GM21423 (cell line): ENCODE data around the gene GALNT18.

ENCODE experiments used
- ATAC-seq: cut with Tn5 transposase; IDR thresholded peaks from one replicate; pipeline ENCODE4 v1.9.1; 2021; ENCODE audit warnings: mild to moderate bottlenecking, moderate library complexity; ENCODE audit not compliant: unreplicated experiment

Gene GALNT18

DNA sequence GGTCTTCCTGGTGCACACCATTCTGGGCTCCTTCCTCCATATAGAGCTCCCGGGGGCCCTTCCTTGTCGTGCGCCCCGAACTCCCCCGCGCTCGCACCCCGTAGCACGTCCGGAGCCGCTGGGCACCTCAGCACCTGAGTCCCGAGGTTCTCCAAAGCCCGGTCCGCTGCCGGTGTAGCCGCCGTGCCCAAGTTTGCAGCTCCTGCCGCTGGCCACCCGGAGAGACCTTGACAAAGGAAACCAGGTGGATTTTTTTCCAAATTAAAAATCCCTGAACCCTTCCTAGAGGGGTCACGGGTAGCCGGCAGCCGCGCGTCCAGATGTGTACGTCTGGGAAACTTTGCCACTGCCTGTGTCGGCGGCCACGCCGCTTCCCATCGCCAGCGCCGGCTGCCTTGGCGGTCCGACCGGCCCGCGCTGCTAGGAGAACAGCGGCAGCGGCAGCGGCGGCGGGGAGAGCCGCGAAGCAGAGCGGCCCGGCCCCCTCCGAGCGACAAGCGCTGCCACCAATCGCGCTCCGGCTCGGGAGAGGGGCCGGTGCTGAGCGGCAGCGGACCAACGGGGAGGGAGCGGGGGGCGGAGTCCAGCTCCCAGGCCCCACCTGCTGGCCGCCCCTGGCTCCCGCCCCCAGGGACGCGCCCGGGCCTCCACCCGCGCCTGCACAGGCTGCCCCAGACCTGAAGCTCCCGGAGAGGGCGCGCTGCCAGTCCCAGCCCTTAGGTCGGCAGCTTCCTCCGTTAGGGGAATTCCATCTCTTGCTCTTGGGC lies at the start of gene GALNT18:
GALNT18 (minus strand) TSS at position 433 of the 767 bp plus-strand sequence.
- ATAC-seq, result peak; percentile 95

DNA sequence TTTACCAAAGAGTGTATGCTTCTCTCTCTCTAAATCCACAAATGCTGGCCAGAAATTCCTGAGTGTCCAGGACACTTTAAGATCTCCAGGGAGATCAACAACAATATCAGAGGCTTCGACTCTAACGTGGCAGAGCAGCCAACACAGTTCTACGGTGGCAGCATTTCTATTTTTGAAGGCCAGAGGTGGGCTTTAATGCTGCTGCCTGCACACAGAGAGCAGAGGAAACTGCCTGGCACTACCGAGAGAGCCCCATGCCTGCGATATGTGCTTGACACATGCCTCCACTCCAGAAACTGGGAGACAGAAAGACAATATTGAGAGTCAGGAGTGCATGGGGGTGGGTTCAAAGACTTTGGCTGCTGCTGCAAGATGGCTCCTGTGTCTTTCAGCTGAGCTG lies 48.8 kb upstream of the GALNT18 start:
- no peak for ATAC-seq

DNA sequence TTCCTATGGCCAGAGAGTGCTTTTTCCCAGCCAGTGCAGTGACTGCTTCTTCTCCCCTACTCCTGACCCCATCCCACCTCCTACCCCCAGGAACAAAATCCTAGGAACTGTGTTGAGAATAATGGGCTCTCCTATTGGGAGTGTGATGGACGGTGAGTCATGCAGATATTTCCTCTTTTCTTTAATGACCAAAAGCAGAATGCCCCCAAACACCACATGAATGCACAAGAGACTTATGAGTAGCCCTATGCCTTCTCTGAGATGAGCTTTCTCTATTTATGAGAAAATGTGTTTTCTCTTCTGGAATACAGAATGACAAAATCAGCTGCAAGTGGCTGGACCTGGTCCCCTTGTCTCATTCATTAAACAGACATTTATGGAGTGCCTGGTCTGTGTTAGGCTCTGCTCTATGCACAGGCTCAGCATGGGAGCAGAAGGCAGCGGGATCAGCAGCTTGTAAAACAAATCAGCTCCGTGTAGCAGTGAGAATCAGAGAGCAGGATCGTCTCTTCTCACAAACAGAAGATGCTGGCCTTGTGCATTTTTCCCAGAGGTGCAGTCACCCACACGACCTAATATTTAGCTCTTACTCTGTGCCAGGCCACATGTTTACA lies 47.5 kb upstream of the GALNT18 start:
- ATAC-seq, result no peak

DNA sequence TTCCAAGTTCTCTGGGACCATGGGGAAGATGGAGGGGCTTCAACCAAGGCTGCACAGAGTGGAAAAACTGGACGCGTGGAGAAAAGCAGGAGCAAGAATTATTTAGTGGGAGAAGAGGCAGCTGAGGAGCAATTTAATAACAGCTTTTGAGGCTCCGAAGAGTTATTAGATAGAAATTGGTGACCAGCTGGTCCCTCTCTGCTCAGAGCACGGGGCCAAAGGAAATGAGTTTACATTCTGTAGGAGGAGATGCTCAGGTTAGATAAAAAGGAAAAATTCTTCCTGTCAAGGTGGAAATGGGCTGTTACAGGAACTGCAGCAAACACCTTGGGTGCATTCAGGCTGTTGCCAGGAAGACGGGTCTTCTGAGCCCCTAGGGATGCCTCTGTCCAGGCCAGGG lies 47.0 kb upstream of the GALNT18 start:
- ATAC-seq, result no peak

DNA sequence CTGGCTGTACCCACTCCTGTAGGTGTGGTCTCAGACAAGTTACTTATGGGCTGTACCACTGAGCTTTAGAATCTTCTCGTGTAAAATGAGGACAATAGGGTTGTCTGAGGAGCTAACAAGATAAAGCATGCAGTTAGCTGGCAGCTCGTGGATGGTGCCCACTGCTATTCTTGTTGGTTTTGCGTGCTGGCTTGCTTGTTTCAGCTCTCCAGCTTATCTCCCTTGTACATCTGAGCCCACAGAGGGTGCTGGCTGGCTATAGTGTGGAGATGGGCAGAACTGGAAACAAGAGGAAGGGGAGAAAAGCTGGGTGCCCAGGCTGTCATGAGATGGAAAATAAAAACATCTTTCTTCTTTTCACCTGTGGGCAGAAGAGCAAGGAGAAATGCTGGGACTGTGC lies 46.5 kb upstream of the GALNT18 start:
- no peak for ATAC-seq

DNA sequence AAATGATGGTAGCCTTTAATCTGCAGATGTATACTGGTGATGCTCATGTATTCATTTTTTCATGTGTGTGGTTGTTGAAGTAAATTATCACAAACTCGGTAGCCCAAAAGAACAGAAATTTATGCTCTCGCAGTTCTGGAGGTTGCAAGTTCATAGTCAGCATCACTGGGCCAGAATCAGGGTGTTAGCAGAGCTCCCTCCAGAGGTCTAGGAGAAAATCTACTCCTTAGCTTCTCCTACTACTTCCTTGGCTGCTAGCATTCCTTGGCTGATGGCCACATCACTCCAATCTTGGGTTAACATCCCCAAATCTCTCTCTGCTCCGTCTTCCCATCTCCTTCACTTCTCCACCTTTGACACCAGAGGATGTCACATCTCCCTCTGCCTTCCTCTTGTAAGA lies 45.3 kb upstream of the GALNT18 start:
- no peak for ATAC-seq

DNA sequence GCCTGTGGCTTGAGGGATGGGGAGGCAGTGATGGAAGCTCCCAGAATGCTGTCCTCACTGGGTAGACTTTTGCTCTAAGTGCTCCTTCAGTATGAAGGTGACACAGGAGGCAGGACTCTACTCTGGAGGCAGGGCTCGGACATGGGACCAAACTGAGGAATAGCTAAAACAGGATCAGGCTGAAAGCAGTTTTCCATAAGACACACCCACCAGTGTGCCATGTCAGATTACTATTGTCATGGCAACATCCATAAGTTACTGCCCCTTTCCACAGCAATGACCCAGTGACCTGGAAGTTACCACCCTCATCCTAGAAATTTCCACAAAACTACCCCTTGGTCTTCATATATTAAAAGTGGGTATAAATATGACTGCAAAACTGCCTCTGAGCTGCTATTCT lies 43.6 kb upstream of the GALNT18 start:
- no peak for ATAC-seq

DNA sequence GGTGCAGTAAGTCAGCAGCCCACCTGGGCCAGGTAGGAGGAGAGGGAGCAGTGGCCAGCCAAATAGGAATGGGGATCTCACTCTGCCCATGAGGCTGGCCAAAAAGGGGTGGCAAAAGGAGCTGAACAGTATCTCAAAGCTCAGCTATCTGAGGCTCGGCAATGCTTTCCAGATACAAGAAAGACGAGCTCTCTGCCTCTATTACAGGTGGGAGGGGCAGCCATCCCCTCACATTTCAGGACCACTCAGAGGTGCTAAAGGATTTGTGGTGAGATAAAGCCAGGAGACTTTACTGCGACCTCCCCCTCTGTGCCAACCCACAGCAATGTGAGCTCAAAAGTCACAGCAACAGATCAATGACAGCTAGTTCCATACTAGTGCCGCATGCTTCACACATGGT lies 42.1 kb upstream of the GALNT18 start:
- ATAC-seq, result no peak

DNA sequence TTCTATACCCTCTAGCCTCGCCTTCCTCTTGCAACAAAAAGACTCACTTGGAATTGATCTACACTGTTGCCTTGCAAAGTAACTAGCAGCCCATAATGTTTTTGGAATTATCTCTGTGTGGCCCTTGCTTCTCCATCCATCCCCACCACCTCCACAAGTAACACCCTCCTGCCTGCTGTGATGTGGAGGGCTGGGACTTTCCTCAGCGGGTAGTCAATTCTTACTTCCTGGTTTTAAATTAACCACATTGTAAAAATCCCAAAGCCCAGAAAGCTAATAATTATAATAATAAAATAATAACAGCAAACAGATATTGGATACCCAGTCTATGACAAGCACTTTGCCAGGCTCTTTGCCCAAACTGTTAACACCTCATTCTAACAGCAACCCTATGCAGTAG lies 40.8 kb upstream of the GALNT18 start:
- ATAC-seq, result no peak

DNA sequence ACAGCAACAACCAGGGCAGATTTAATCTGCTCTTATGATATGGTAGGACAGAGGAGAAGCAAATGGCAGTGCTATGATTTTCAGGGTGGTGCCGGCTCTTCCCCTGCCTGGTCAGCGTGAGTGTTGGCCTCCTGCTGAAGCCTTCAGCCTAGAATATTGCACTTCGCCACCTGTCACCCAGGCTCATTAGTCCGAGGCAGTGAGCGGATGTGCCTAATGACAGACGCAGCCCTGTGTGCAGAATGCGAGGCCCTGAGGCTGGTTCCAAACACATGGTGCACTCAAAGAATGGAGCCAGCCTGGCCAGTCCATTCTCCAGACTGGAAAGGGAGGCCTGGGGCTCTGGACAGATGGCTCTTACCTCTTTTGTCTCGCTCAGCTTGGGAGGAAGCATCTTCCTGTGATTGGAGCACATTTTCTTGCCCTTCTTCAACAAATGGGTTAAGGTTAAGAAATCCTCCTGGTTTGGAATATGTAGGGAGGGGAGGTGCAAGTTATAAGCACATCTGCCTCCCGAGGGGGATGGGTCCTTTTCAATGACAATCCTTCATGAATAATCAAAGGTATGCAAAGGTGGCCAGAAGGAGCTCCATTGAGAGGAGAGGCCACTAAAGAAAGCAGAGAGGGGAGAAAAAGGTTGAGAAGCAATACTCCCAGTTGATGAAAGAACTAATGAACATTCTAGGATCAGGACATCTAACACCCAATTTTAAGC lies 39.7 kb upstream of the GALNT18 start:
- ATAC-seq, result no peak

DNA sequence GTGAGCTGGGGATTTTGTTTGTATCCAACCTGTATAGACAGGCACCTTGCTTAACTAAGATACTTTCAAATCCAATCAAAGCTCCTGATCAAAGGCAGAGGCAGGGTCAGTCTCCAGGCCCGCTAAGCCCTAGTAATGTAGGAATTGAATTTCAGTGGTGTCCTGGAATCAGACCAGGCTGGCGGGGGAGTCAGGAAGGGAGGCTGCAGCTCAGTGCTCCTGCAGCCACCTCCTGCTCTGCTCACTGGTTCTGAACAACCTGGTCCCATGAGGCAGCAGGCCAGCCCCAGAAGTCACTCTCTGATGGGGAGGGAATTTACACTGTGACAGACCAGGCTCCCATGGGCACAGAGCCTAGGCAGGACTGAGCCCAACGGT lies 38.5 kb upstream of the GALNT18 start:
- ATAC-seq, result no peak

DNA sequence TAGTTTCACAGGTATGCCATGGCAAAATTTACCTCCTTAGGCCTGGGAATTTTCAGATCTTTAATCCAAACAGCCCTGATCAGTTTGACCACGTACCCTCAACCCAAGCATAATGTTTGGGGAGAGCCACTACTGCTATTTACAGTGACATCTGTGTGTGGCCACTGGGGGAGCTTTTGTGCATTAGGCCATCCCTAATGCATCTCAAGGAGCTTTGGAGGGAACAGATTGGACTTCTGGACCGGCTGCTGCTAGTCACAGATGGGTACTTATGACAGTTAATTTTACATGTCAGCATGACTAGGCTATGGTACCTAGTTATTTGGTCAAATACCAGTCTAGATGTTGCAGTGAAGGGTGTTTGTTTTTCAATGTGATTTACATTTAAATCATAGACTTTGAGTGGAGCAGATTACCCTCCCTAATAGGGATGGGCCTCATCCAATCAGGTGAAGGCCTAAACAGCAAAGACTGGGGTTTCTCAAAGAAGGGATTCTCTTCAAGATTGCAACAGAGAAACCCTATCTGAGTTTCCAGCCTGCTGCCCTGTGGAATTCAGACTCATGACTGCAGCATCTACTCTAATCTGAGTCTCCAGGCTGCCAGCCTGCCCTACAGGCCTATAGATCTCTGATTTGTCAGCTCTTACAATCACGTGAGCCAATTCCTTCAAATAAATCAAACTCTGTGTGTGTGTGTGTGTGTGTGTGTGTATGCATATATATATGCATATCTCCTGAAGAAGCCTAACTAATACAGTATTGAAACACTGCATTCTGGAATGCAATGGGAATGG lies 38.0 kb upstream of the GALNT18 start:
- ATAC-seq, result no peak

DNA sequence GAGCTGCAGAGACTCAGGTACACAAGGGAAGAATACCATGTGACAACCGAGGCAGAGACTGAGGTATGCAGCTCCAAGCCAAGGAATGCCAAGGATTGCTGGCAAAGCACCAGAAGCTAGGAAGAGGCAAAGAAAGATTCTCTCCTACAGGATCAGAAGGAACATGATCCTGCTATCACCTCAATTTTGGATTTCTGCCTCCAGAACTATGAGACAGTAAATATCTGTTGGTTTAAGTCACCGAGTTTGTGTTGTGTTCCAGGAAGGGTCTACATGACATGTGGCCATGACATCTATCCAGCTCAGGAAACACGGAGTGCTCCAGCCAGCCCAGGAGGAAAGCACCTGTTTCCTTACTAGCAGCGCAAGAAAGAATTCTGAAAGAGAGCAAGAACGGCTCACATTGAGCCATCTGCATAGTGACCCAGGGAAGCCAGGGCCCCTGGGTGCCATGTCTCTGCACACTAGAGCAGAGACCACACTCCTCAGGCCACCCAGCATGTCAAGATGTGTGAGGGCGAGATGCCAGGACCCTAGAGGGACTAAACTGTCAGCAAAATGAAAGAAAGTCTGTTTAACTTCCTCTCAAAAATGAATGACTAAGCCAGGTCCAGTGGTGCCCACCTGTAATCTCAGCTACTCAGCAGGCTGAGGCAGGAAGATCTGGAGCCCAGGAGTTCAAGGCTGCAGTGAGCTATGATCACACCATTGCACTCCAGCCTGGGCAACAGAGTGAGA lies 35.6 kb upstream of the GALNT18 start:
- ATAC-seq, result no peak

DNA sequence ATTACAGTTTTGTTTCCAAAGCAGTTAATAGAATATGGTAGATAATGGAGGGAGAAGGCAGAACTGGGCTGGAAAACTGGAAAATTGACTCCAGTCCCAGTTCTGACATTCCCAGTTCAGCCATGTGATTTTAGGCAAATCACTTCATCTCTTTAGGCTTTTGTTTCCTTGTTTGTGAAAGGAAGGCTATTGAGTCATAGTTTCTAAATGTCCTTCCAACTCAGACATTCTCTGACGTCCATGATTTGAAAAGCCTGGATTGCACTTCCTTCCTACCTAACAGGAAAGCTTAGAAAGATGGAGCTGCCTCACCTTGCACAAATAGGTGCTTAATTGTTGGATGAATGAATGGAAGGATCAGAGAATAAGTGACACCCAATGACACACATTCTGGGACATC lies 19.8 kb upstream of the GALNT18 start:
- no peak for ATAC-seq

DNA sequence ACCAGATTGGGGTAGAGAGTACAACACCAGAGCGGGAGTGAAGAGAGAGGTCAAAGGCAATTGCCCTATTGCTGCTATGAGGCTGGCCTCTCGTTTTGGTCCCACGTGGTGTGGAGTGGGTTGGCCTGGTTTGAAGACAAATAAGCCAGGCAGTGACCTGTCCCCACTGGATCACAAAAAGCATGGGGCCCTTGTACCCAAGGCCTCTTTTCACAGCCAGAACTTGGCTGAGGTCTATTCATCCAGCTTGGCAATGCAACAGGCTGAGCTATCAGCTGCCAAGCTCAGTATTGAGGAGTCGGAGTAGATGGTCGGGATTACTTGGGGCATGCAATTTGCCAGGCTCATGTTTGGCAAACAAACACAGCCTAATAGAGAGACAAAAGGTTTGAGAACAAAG lies 19.2 kb upstream of the GALNT18 start:
- no peak for ATAC-seq

DNA sequence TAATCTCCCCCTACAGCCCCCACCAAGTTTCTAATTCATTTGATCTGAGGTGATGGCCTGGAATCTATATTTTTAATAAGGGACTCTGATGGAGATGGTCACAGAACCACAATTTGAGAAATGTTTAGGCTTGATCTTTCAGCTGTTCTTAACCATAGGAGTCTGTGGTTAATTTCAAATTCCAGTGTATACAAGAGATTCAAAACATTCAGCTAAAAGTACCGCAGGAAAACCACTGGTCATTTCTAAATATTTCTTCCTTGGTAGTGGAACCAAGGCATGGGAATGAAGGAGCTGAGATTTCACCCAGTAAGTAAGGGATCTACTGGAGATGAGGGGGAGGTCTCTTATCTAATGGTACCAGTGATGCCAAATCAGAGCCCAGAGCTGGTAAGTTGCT lies 18.3 kb upstream of the GALNT18 start:
- ATAC-seq, result no peak

DNA sequence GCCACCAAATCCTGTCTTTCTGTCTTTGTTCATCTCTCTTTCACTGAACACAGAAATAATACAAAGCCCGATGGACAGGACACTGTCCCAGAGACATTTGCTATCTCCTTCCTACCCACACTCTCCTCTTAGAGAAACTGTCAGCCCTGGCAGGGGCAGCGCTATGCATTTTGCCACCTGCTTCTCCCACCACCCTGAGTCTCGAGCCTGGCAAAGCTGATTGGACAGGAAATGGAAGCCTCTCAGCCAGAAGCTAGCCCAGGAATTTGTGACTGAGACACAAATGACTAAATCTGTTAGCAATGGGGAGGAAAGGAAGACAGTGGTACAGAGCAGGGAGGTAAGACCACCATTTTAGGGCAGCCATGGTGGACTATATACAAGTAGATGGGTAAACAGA lies 14.9 kb upstream of the GALNT18 start:
- no peak for ATAC-seq

DNA sequence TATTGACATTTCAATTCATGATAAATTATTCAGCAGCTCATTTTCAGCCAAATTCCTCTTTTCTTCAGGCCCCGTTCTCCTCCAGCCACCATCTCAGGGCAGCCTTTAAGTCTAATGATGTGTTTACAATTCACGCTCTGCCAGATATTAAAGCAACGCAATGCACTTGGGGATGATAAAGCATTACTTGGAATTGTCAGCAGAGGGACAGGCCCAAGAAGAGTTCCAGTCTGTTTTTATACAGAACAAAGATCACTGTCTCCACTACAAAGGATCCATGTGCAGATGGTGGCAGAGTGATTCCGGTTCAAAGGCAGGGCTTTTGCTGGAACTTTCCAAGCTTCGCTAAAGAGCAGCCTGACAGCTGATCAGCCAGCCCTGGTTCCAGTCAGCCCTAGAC lies 13.6 kb upstream of the GALNT18 start:
- ATAC-seq, result no peak

DNA sequence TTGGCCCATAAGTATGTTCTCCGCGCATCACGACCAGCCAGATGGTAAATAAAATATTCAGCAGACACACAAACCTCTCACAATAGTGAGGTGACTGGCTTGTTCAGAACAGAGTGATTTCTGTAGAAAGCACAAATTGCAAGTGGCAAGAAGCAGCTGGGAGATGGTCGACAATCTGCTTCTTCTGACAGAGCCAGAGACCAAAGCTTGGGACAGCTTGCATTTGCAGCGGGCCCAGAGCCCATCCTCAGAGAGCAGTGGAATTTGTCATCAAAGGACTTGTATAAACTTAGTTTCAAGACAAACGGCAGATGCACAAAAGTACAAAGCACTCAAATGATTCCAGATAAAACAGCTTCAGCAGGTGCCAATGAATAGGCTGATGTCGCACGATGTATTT lies 7.6 kb upstream of the GALNT18 start:
- ATAC-seq, result no peak

DNA sequence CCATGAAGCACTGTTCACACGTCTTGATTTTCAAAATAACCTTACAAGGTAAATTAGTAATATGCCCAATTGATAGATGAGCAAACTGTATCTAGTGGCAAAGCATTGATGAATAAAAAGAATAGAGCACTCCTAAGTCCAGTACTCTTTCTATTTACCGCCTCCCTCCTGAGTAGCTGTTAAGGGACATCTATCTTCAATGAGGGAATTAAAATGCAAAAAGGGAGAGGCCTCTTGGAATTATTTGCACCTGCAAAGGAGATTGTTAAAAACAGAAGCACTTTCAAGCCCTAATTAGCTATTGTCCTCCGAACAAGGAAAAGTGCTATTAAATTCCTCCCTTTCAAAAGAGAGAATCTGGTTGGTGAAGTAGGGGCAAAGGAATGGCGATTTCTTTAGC lies 6.8 kb upstream of the GALNT18 start:
- no peak for ATAC-seq

DNA sequence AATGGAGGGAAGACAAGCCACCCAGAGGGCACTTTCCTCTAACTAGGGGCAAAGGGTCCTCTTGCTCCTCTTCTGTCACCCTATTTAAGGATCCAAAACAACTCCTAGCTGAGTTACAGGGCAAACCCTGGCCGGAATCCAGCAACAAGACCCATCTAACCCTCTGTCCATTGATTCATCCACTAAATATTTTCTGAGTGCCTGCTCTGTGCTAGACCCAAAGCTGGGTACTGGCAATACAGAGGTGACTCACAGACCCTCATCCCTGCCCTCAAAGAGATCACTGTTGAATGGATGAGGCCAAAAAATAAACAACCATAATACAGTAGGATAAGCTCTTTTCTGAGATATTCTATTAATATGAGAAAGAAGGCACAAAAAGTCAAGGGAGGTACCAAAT lies 4.3 kb upstream of the GALNT18 start:
- no peak for ATAC-seq
